GM19023 (cell line): ENCODE data around the gene FGF1.

Source experiments
- ATAC-seq: cut with Tn5 transposase; IDR thresholded peaks from one replicate; pipeline ENCODE4 v1.9.1; 2021; ENCODE audit warnings: mild to moderate bottlenecking, moderate library complexity; ENCODE audit not compliant: unreplicated experiment

FGF1 gene

GRCh38 chr5:142644640-142645361 lies 41.1 kb downstream of the FGF1 start:
- no peak for ATAC-seq

- ATAC-seq = no peak
Measured at GRCh38 chr5:142644127-142644526, 41.8 kb downstream of the FGF1 start.

- no peak for ATAC-seq
Measured at GRCh38 chr5:142643634-142644033, 42.3 kb downstream of the FGF1 start.

- no peak for ATAC-seq
Measured at GRCh38 chr5:142642427-142642826, 43.5 kb downstream of the FGF1 start.

GRCh38 chr5:142641711-142642110 lies 44.2 kb downstream of the FGF1 start:
- ATAC-seq = no peak

- no peak for ATAC-seq
Measured at GRCh38 chr5:142640316-142641005, 45.4 kb downstream of the FGF1 start.

- no peak for ATAC-seq
Measured at GRCh38 chr5:142639455-142639854, 46.4 kb downstream of the FGF1 start.

GRCh38 chr5:142637871-142638270 lies 48.0 kb downstream of the FGF1 start:
- ATAC-seq = no peak

GRCh38 chr5:142636698-142637324 lies 49.1 kb downstream of the FGF1 start:
- no peak for ATAC-seq

GRCh38 chr5:142636093-142636492 lies 49.8 kb downstream of the FGF1 start:
- no peak for ATAC-seq

- ATAC-seq = no peak
Measured at GRCh38 chr5:142634216-142635011, 51.5 kb downstream of the FGF1 start.

- no peak for ATAC-seq
Measured at GRCh38 chr5:142630927-142631539, 54.9 kb downstream of the FGF1 start.

GRCh38 chr5:142627383-142628217 lies 58.3 kb downstream of the FGF1 start:
- no peak for ATAC-seq

GRCh38 chr5:142626786-142627185 lies 59.1 kb downstream of the FGF1 start:
- no peak for ATAC-seq

GRCh38 chr5:142626099-142626498 lies 59.8 kb downstream of the FGF1 start:
- no peak for ATAC-seq

- no peak for ATAC-seq
Measured at GRCh38 chr5:142621227-142621626, 64.7 kb downstream of the FGF1 start.

GRCh38 chr5:142619815-142620214 lies 66.1 kb downstream of the FGF1 start:
- ATAC-seq = no peak

- no peak for ATAC-seq
Measured at GRCh38 chr5:142618130-142618523, 67.8 kb downstream of the FGF1 start.

GRCh38 chr5:142617416-142618129 lies 68.3 kb downstream of the FGF1 start:
- no peak for ATAC-seq
